GOT3 (cell line): ENCODE measurements around the gene ANXA9.

Source experiments
- DNase-seq: peaks from one replicate; lab custom pipeline; 2025; ENCODE audit warnings: mixed read lengths; lab: John Stamatoyannopoulos, UW

ANXA9 gene

GRCh38 chr1:150974580-150975478, 7.3 kb upstream of the ANXA9 start, which contains the start of gene CERS2:
Gene CERS2, minus strand, starts transcription at chr1:150974835. Its CDS starts 5,745 bp downstream, at chr1:150969090.
- DNase-seq, result peak; percentile 50

- DNase-seq, result no peak
These were observed 5.7 kb upstream of the ANXA9 start for GRCh38 chr1:150976401-150976821.

GRCh38 chr1:150976879-150977694, 5.0 kb upstream of the ANXA9 start:
- no peak for DNase-seq

- peak; percentile 63 for DNase-seq
These were observed 2.7 kb upstream of the ANXA9 start for GRCh38 chr1:150979092-150980056.

- no peak for DNase-seq
These were observed 801 bp upstream of the ANXA9 start for GRCh38 chr1:150981177-150981804.

- DNase-seq, result no peak
These were observed 3.2 kb downstream of the ANXA9 start for GRCh38 chr1:150985179-150985825.

- DNase-seq, result no peak
These were observed 5.8 kb downstream of the ANXA9 start for GRCh38 chr1:150987924-150988323.

- DNase-seq, result no peak
These were observed 10.5 kb downstream of the ANXA9 start for GRCh38 chr1:150992626-150993025.

- no peak for DNase-seq
These were observed 12.2 kb downstream of the ANXA9 start for GRCh38 chr1:150994248-150994647.

GRCh38 chr1:150995460-150995859, 13.4 kb downstream of the ANXA9 start:
- DNase-seq, result no peak

GRCh38 chr1:150995896-150996295, 13.8 kb downstream of the ANXA9 start:
- DNase-seq, result no peak

GRCh38 chr1:150997126-150997872, 15.2 kb downstream of the ANXA9 start:
- DNase-seq, result no peak

- no peak for DNase-seq
These were observed 15.9 kb downstream of the ANXA9 start for GRCh38 chr1:150997949-150998348.

GRCh38 chr1:150999051-150999674, 17.1 kb downstream of the ANXA9 start:
- DNase-seq, result no peak

GRCh38 chr1:150999926-151000325, 17.8 kb downstream of the ANXA9 start:
- no peak for DNase-seq

- no peak for DNase-seq
These were observed 18.3 kb downstream of the ANXA9 start for GRCh38 chr1:151000408-151000807.

GRCh38 chr1:151001602-151002001, 19.5 kb downstream of the ANXA9 start:
- DNase-seq, result no peak

GRCh38 chr1:151002051-151002450, 20.0 kb downstream of the ANXA9 start:
- DNase-seq, result no peak

GRCh38 chr1:151002611-151003010, 20.5 kb downstream of the ANXA9 start:
- DNase-seq, result no peak
